ENCODE measurements around the gene CFAP410. TPM values are rescaled to one million over a fixed set of nuclear protein-coding genes. Genes with fewer than 3 reads are reported as not detected.
A peak's percentile ranks its signal among the peaks of the same experiment; 100 is the strongest.

CFAP410 gene
- total and polyA plus RNA-seq, 2 of the 13 experiments (the other 11 are each of a cell fraction or from before 2014, with no cell fraction given) = 8.0 to 20.1 TPM

GRCh38 chr21:44370027-44370735 is 31.0 kb upstream of the CFAP410 start (continued):
- TF ChIP-seq SNAPC4 (CRISPR knock-in tag; IDR thresholded peaks at IDR 0.05) (no peak), KAT7 (CRISPR knock-in tag; IDR thresholded peaks at IDR 0.05; ENCODE audit: borderline replicate concordance) (no peak), ZNF44 (CRISPR knock-in tag; IDR thresholded peaks at IDR 0.05) (no peak), ARID5B (CRISPR knock-in tag; IDR thresholded peaks at IDR 0.05) (0 out of 2 replicates have a peak, but pooled peaks have one; percentile 22), GABPA (IDR thresholded peaks at IDR 0.05; ENCODE audit: low read depth, low read length) (no peak), GABPA (CRISPR knock-in tag; IDR thresholded peaks at IDR 0.05; ENCODE audit: low read depth) (no peak; the same call in 1 of the 2 replicates), MIXL1 (CRISPR knock-in tag; IDR thresholded peaks at IDR 0.05) (peak; percentile 15; the same call in 1 of the 2 replicates), NR2C2 (CRISPR knock-in tag; IDR thresholded peaks at IDR 0.05; ENCODE audit: borderline replicate concordance) (peak; percentile 63; the same call in 1 of the 2 replicates), ZNF678 (CRISPR knock-in tag; IDR thresholded peaks at IDR 0.05) (no peak), TBP (CRISPR knock-in tag; IDR thresholded peaks at IDR 0.05) (no peak), ZBTB7B (CRISPR knock-in tag; IDR thresholded peaks at IDR 0.05) (no peak), ZNF383 (CRISPR knock-in tag; IDR thresholded peaks at IDR 0.05; ENCODE audit: borderline replicate concordance) (no peak), MBNL3 (CRISPR knock-in tag; conservative IDR thresholded peaks at IDR 0.05) (no peak), ELF3 (CRISPR knock-in tag; IDR thresholded peaks at IDR 0.05) (no peak), ZNF292 (CRISPR knock-in tag; IDR thresholded peaks at IDR 0.05; ENCODE audit: borderline replicate concordance, low read depth) (peak; percentile 58; the same call in 1 of the 2 replicates), POLR2AphosphoS5 (IDR thresholded peaks at IDR 0.05; ENCODE audit: low read depth, low read length) (peak; percentile 44), TRAFD1 (CRISPR knock-in tag; IDR thresholded peaks at IDR 0.05; ENCODE audit: borderline replicate concordance) (no peak)
- TF ChIP-seq, protein P1, sequence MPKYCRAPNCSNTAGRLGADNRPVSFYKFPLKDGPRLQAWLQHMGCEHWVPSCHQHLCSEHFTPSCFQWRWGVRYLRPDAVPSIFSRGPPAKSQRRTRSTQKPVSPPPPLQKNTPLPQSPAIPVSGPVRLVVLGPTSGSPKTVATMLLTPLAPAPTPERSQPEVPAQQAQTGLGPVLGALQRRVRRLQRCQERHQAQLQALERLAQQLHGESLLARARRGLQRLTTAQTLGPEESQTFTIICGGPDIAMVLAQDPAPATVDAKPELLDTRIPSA (CRISPR knock-in tag; IDR thresholded peaks at IDR 0.05; ENCODE audit: borderline replicate concordance) = no peak
- TF ChIP-seq, protein P2, sequence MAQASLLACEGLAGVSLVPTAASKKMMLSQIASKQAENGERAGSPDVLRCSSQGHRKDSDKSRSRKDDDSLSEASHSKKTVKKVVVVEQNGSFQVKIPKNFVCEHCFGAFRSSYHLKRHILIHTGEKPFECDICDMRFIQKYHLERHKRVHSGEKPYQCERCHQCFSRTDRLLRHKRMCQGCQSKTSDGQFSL (CRISPR knock-in tag; IDR thresholded peaks at IDR 0.05) = no peak
